ENCODE data around the gene ATP11B.
"Not testable (repeated sequence)": the region's sequence is repeated elsewhere in the genome, so short reads cannot be mapped to it uniquely, and the experiment has no call there.

The ATP11B gene

DNA sequence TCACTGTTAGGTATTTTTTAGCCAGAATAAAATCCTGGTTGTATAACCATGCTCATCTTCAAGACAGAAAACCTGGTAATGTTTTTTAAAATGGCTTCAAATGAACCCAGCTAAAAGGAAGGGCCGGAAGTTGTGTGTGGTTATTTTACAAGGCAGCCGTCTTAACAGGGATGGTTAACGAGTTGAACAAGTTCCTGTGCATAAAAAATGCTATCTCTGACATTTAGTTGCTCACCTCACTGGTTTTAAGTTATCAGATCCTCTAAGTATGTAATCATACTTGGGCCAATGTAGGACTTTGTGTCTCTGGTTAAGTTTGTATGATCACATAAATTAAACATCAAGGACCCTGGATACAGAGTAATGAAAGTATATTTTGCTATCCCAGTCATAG lies 2.1 kb downstream of the ATP11B start:
- DNase-seq (ENCODE audit: low spot score), result no peak

DNA sequence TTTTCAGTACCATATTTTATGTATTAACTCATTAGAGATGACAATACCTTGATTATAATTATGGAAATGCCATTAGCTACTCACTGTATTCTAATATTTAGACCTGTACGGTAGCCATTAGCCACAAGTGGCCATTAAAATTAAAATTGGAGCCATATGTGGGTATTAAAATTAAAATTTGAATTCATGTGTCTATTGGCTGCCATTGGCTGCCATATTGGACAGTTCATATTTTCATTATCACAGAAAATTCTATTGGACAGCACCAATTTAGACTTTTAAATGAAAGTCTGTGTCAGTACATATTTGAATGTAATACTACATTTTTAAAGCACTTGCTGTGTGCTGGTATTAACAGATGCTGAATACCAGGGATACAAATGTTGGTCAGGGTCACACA lies 3.0 kb downstream of the ATP11B start:
- DNase-seq (ENCODE audit: low spot score), result no peak

DNA sequence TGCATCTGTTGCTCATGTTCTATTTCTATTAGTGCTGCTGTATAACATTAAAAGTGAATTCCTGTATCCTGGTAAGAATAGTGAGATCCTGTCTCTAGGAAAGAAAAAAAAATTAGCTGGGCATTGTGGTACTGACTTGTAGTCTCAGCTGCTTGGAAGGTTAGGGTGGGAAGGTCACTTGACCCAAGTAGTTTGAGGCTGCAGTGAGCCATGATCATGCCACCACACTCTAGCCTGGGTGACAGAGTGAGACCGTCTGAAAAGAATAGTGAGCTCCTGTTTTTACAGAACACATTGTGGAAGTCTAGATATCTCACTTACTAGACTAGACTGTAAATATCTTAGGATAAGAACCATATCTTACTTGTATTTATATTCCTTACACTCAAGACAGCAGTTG lies 4.6 kb downstream of the ATP11B start:
- no peak for DNase-seq (ENCODE audit: low spot score)

DNA sequence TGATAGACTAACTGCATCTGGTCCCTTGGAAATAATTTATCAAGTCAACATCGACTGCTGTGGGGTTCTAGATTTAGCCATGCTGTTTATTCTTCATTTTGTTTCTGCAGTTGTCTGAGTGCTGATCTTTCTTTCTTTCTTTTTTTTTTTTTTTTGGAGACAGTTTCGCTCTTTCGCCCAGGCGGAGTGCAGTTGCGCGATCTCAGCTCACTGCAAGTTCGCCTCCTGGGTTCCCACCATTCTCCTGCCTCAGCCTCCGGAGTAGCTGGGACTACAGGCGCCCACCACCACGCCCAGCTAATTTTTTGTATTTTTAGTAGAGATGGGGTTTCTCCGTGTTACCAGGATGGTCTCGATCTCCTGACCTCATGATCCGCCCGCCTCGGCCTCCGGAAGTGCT lies 5.8 kb downstream of the ATP11B start:
- DNase-seq (ENCODE audit: low spot score), result not testable (repeated sequence)

DNA sequence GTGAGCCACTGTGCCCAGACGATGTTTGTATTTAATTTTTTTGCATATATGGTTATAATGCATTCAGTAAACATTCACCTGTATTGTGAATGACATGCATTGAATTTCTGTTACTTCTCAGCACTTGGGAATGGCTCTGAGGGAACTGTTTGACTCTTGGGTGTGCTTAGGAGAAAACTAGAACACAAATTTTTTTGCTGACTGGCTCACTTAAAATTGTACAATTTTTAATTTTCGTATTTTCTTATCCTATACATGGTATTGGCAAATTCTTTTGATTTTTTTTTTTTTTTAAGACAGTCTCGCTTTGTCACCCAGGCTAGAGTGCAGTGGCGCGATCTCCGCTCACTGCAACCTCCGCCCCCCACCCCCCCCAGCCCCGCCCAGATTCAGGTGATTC lies 7.2 kb downstream of the ATP11B start:
- no peak for DNase-seq (ENCODE audit: low spot score)

DNA sequence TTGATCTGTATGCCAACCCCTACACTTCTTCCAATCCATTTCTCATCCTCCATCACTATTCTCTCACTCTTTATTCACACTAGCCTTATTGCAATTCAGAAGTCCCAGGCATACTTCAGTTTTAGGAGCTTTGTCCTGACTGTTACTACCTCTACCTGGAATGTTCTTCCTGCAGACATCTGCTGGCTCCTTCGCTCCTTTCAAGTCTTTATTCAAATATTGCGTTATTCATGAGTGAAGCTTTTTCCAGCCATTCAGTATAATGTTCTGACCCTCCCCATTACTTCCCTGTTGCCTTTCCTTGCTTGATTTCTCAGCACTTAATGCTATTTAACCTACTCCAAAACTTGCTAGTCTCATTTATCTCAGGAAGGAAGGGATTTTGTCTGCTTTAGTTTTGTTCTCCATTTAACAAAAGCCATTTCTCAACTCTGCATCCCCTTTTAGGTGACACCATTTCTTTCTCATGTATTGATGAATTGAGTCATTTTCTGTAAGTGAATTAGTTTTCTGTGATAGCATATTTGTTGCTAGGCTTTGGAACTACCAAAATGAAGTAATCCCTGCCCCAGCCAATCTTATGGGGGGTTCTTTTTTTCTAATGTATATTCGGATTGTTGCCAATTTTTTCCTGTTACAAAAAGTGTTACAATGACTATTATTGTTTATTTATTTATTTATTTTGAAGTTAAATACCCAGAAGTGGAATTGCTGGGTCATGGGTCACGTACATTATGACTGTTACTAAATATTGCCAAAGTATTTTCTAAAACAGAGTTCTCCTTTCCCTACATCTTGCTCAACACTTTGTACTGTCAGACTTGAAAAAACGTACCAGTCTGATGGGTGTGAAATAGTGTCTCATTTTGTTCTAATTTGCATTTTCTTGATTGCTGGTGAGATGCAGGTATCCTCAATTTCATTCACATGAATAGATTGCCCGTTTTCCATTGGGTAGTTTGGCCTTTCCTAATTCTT lies 9.4 kb downstream of the ATP11B start:
- no peak for DNase-seq (ENCODE audit: low spot score)

DNA sequence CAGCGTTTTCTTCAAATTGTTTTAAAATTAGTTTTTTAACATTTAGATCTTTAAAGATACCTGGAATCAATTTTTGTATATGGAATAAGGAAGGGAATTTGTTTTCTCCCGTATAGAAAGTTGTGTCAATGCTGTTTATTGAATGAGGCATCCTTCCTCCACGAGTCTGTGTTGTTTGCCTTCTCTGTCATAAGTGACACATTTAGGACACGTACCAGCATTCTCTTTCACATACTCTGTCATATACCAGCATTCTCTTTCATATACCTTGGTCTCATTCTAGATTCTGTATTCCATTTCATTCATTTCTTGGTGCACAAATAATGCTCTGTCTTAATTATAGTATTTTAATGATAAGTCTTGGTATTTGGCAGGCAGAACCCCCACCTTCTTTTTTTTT lies 10.3 kb downstream of the ATP11B start:
- no peak for DNase-seq (ENCODE audit: low spot score)

DNA sequence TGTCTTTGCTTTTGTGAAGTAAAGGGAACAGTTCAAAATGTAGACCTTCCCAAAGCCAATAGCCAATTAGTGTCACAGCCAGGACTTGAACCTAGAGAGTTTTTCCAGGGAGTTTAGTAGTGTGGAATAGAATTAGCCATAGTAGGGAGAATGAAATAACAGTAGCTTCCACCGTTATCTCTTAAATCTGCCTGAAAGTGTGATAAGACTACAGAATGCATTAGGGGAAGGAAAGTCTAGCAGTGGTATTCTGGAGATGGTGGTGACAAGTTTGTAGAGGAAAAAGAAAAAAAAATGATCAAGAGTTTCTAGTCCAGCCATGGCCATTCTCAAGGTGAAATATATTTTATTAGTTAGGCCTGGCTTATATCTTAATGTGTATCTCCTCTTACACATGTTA lies 13.8 kb downstream of the ATP11B start:
- no peak for DNase-seq (ENCODE audit: low spot score)

DNA sequence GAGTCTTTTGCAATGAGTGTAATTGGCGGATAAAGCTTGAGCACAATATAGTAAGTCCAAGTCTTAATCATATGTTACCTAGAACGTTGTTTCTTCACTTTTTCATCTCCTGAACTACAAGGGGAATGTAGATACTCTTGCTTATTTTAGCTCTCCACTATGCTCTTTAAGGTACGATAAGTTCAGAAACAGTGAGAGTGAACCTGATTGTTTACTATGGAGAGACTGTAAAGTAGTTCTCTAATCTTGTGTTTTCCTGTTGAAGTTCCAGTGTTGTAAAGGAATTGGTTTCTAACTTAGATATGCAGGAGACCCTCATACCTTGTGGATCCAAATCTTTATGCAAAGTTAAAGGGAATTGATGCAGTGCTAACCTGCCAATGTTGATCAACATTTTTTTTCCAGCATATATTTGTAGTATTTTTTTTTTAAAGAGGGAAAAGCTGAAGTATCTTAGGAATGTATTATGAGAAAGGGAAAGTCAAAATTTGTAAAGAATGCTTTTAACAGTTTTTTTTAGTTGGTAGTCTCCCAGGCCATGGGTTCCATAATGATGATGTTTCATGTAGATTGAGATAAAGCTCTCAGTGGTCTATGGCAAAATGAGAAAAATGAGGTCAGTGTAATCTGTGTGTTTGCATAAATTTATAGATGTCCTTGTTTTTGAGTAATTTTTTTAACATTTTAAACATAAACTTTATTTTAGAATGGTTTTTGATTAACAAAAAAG lies 14.9 kb downstream of the ATP11B start:
- no peak for DNase-seq (ENCODE audit: low spot score)

DNA sequence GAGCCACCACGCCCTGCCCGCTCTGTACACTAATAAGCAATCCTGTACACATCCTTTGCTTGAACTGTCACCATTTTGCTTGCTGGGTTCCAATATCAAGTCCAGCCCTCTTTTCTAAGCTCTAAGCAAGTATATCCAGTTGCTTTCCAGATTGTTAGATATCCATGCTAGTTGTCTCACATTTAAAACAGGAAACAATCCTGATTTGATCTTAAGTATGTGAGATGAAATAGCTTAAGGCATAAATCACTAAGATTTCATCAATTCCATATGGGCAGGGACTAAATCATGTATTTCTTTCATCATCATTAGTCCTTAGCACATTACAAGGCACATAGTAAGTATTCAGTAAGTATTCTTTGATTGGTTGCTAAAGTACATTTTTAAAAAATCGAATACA lies 16.2 kb downstream of the ATP11B start:
- DNase-seq (ENCODE audit: low spot score), result no peak

DNA sequence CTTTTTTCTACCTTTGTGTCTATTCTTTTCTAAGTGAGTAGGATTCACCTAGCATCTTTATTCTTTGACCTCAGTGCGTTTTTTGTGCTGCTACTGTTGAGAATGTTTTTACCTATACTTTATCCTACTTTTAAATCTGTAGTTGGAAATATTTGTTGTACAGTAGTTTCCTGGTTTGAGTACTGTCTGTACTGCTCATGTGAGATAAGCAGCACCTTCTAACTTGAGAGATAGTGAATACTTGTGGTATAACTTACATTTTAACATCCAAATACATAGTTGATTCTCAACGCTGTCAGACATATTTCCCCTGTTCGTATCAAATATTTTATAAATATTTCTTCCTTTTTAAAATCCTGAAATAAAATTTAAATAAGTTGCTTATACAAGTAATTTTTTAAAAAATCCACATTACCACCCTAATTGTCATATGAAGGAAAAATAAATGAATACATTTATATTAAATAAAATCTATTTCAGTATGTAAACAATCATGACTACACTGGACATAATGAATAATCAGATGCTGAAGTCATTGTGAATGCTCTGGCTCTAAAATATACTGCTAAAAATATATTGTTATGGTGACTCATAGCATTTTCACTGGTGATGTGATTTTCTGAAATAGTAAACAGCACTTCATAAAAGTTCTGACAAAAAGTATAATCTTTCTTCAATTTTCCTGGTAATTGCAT lies 17.4 kb downstream of the ATP11B start:
- DNase-seq (ENCODE audit: low spot score), result no peak

DNA sequence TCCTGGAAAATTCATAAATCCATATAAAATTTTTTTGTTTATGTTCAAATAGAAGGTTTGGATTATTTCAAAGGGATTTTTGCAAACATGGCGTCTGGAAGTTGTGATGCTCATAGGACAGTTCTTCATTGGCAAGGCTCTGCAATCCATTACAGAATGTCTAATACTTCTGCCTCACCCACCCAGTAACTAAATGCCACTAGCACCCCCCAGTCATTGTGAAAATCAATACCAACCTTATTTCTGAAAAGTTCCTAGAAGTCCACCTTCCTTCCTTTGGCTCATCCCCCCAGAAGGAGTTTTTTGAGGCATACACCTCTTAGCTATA lies 17.9 kb downstream of the ATP11B start:
- DNase-seq (ENCODE audit: low spot score), result no peak

DNA sequence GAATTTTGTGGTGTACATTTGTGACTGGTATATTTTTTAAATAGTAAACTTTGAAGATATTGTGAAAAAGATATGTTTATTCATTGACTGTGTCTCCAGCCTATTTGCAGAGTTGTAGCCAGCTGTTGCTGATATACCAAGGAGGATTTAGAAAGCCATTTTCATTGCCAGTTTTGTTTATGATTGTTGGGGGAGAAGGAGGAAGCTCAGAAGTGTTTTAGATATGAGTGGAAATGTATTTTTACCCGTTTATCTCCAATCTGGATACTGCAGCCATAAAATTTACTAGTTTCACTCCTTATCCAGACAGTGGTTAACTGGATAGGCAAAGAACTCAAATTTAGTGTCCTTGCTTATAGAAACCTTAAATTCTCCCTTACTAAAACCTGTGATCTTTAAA lies 18.8 kb downstream of the ATP11B start:
- DNase-seq (ENCODE audit: low spot score), result no peak

DNA sequence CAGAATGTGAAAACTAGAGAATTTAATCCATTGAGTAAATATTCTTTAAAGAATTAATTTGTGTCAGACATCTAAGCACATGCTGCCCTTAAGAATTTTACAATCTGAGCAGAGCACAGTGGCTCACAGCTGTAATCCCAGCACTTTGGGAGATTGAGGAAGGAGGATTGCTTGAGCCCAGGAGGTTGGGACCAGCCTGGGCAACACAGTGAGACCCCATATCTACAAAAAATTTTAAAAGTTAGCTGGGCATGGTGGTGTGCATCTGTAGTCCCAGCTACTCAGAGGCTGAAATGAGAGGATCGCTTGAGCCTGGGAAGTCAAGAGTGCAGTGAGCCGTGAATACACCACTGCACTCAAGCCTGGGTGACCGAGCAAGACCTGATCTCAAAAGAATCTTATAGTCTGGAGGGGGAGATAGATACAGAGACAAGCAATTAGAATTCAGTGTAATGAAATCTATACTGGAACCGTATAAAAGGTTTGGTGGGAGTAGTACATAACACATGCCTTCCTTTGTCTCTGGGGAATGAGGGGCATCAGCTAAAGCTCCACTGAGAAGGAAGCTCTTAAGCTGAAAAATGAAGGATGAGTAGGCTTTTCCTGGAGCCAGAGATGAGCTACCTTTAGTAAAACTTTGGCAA lies 21.2 kb downstream of the ATP11B start:
- DNase-seq (ENCODE audit: low spot score), result no peak

DNA sequence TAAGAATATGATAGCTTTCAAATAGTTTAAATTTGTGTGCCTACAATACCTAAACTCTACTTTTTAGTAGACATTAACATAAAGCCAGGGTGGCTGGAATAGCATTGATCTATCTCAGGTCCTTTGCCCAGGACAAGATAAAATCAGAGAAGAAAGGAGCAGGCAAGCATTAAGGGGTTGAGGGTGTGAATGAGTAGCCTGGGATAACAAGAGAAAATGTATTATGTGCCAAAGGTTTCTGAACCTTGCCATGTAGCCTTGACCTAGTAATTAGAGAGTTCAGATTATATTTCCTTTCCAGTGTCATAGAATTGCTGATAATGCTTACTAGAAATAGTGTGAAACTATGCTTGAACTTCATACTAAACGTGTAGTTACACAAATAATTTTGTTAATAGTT lies 22.9 kb downstream of the ATP11B start:
- no peak for DNase-seq (ENCODE audit: low spot score)

DNA sequence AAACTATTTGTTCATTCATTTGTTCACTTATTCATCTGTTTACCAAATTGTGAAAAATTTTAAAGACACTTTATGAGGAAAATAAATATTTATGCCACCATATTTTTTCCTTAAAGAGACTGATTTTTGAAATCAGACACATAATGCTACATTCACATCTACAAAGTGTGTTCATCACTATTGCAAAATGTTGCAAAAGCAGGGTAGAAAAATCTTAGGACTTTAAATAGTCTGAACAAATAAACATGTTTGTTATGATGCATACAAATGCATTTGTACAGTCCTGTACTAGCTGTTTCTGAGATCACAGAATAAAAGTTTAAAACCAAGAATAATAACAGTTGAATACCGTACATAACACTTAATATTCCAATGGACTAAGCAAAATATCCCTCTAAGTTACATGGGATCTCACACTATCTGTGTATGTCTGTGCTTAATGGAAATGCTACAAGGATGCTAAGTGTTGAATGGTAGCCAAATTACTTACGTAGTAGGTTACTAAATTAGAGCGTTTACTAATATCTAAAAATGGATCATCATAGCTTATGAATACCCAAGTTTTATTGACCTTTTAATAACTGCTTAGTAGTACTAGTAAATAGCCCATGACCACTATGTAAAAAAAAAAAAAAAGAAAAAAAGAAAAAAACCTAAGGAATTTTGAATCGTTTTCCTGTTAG lies 25.1 kb downstream of the ATP11B start:
- DNase-seq (ENCODE audit: low spot score), result no peak

DNA sequence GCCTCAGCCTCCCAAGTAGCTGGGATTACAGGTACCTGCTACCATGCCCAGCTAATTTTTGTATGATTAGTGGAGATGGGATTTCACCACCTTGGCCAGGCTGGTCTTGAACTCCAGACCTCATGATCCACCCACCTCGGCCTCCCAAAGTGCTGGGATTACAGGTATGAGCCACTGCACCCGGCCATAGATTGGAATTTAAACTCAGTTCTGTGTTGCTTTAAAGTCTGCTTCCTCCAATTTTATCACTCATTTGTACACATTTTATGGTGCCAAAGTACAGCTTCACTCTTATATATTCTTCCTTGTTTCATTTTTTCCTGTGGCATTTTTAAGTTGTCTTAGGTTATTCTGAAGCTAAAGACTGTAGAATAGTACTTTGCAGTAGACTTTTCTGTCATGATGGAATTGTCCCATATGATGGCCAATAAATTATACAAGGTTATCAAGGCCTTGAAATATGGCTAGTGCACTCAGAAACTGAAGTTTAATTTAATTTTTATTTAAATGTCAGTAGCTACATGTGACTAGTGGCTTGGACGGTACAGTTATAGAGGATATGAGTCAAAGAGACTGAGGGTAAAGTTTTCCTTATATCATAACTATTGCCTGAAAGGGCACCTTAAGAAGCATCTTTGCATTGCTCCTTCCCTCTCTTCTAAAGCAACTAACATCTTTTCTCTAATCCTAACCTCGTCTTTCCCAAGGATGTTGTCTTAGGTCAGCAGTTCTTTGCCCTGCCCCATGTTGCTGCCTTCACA lies 28.1 kb downstream of the ATP11B start:
- no peak for DNase-seq (ENCODE audit: low spot score)

DNA sequence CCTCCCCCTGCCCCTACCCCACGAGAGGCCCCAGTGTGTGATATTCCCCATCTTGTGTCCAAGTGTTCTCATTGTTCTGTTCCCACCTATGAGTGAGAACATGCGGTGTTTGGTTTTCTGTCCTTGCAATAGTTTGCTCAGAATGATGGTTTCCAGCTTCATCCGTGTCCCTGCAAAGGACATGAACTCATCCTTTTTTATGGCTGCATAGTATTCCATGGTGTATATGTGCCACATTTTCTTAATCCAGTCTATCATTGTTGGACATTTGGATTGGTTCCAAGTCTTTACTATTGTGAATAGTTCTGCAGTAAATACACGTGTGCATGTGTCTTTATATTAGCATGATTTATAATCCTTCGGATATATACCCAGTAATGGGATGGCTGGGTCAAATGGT lies 29.0 kb downstream of the ATP11B start:
- not testable (repeated sequence) for DNase-seq (ENCODE audit: low spot score)

DNA sequence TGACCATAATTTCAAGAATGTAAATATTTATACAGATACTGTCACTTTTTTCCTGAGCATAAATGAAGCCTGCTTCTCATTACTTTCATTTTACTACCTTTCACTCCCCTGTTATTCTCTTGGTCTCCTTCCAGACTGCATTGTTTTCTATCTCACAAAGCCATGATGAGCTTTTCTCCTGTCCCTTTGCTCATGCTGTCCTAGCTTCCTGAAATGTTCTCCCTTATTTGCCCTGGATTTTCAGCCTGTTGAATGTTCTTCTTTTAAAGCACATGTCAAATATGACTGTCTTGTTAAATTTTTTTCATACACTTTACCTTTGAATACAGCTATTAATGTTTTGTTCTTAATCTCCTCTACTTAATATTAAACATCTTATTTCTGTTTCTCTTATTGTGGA lies 31.7 kb downstream of the ATP11B start:
- no peak for DNase-seq (ENCODE audit: low spot score)

DNA sequence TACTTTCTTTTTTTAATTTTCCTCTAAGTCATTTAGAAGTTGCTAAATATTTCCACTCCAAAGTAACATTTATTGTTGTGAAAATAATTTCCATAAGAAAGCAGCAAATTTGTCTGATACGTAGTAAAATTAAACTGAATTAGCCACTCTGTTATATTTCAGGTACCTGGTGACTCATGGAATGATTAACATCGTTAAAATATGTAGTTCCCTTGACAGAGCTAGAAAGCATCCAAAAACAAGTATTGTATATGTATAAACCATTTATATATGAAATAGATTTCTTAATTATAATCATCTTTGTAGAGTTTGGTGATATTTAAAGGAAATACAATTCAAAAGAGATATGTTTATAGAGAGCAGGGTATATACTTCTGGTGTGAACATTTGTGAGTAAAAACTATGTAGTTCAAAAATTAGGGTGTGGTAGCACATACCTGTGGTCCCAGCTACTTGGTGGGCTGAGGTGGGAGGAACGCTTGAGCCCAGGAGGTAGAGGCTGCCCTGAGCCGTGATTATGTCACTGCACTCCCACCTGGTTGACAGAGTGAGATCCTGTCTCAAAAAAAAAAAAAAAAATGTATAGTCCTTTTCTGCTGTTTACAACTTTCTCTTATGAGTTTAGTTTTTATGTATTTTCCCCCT lies 36.6 kb downstream of the ATP11B start:
- DNase-seq (ENCODE audit: low spot score), result no peak

Data from iPS-NIHi11 (cell line).